GM12873 (cell line): ENCODE data around the gene VAT1.

ENCODE experiments used
- CTCF ChIP-seq: IDR thresholded peaks from 2 replicates; pipeline ENCODE4 v1.5.1; 2012; ENCODE audit warnings: low read depth, mild to moderate bottlenecking, moderate library complexity, low read length, control low read depth; ENCODE audit not compliant: insufficient read depth; ENCODE audit errors: missing control alignments

Gene VAT1

GRCh38 chr17:43051969-43052368, 29.8 kb upstream of the VAT1 start:
- TF ChIP-seq CTCF = no peak

- TF ChIP-seq CTCF = no peak
Measured at GRCh38 chr17:43044024-43044423, 21.8 kb upstream of the VAT1 start.

- TF ChIP-seq CTCF = no peak
Measured at GRCh38 chr17:43043307-43043706, 21.1 kb upstream of the VAT1 start.

GRCh38 chr17:43042025-43042628, 19.9 kb upstream of the VAT1 start:
- no peak for TF ChIP-seq CTCF

GRCh38 chr17:43040655-43041054, 18.5 kb upstream of the VAT1 start:
- TF ChIP-seq CTCF = no peak

GRCh38 chr17:43039646-43040045, 17.5 kb upstream of the VAT1 start:
- TF ChIP-seq CTCF = no peak

GRCh38 chr17:43034894-43035293, 12.7 kb upstream of the VAT1 start:
- no peak for TF ChIP-seq CTCF
